Measurements from ENCODE around the gene CABLES1. TPM values are rescaled to one million over a fixed set of nuclear protein-coding genes. Genes with fewer than 3 reads are reported as not detected.
"Not testable (repeated sequence)": the region's sequence is repeated elsewhere in the genome, so short reads cannot be mapped to it uniquely, and the experiment has no call there.

Gene CABLES1
- polyA plus RNA-seq, 4 donors: 22.8 to 26.6 (median 25.9) TPM

GRCh38 chr18:23108496-23108895, 26.8 kb upstream of the CABLES1 start:
- DNase-seq (ENCODE audit: low read depth in 4 of 4, low spot score in 2 of 4): no peak

GRCh38 chr18:23109163-23109562, 26.1 kb upstream of the CABLES1 start:
- DNase-seq (ENCODE audit: low read depth in 4 of 4, low spot score in 2 of 4): not testable (repeated sequence)

- DNase-seq (ENCODE audit: low read depth in 4 of 4, low spot score in 2 of 4): no peak
These were observed 21.7 kb upstream of the CABLES1 start for GRCh38 chr18:23113576-23113975.

- no peak for DNase-seq (ENCODE audit: low read depth in 4 of 4, low spot score in 2 of 4)
These were observed 21.0 kb upstream of the CABLES1 start for GRCh38 chr18:23114171-23114881.

- no peak for DNase-seq (ENCODE audit: low read depth in 4 of 4, low spot score in 2 of 4)
These were observed 20.4 kb upstream of the CABLES1 start for GRCh38 chr18:23114911-23115310.

- DNase-seq (ENCODE audit: low read depth in 4 of 4, low spot score in 2 of 4): no peak
These were observed 19.6 kb upstream of the CABLES1 start for GRCh38 chr18:23115683-23116096.

GRCh38 chr18:23121133-23121532, 14.2 kb upstream of the CABLES1 start:
- DNase-seq (ENCODE audit: low read depth in 4 of 4, low spot score in 2 of 4): no peak

- DNase-seq (ENCODE audit: low read depth in 4 of 4, low spot score in 2 of 4): no peak
These were observed 12.7 kb upstream of the CABLES1 start for GRCh38 chr18:23122334-23123229.

GRCh38 chr18:23126376-23127056, 8.8 kb upstream of the CABLES1 start:
- DNase-seq (ENCODE audit: low read depth in 4 of 4, low spot score in 2 of 4): no peak

- DNase-seq (ENCODE audit: low read depth in 4 of 4, low spot score in 2 of 4): no peak
These were observed 8.2 kb upstream of the CABLES1 start for GRCh38 chr18:23127090-23127489.

GRCh38 chr18:23129355-23130002, 5.8 kb upstream of the CABLES1 start:
- no peak for DNase-seq (ENCODE audit: low read depth in 4 of 4, low spot score in 2 of 4)

GRCh38 chr18:23131693-23132319, 3.5 kb upstream of the CABLES1 start:
- DNase-seq (ENCODE audit: low read depth in 4 of 4, low spot score in 2 of 4): no peak

GRCh38 chr18:23133860-23134779, 1.2 kb upstream of the CABLES1 start:
- DNase-seq (ENCODE audit: low read depth in 4 of 4, low spot score in 2 of 4): no peak

GRCh38 chr18:23135550-23136325, 453 bp downstream of the CABLES1 start:
- DNase-seq (ENCODE audit: low read depth in 4 of 4, low spot score in 2 of 4): no peak

GRCh38 chr18:23136326-23137096, 1.2 kb downstream of the CABLES1 start:
- DNase-seq (ENCODE audit: low read depth in 4 of 4, low spot score in 2 of 4): no peak

GRCh38 chr18:23137097-23137635, 1.9 kb downstream of the CABLES1 start:
- DNase-seq (ENCODE audit: low read depth in 4 of 4, low spot score in 2 of 4): no peak

- no peak for DNase-seq (ENCODE audit: low read depth in 4 of 4, low spot score in 2 of 4)
These were observed 2.5 kb downstream of the CABLES1 start for GRCh38 chr18:23137788-23138216.
